SK-N-DZ (cell line): Measurements from ENCODE around the gene LURAP1L.
"Not testable (repeated sequence)": the region's sequence is repeated elsewhere in the genome, so short reads cannot be mapped to it uniquely, and the experiment has no call there.

Source experiments
- DNase-seq: peaks from one replicate; pipeline ENCODE4 v3.0.0-alpha.2; 2015; ENCODE audit warnings: low spot score
- small RNA-seq, 2 experiments: library from RNA; depleted of rRNA; stranded (forward); fragments of <200 nt; gene quantifications; one replicate each; pipeline ENCODE3, GENCODE V24; 2014

The LURAP1L gene

GRCh38 chr9:12856603-12857002 is 81.8 kb downstream of the LURAP1L start:
- no peak for DNase-seq

GRCh38 chr9:12859704-12860251 is 85.0 kb downstream of the LURAP1L start:
- DNase-seq: no peak

- no peak for DNase-seq
Observed at GRCh38 chr9:12860998-12861397, 86.2 kb downstream of the LURAP1L start.

- no peak for DNase-seq
Observed at GRCh38 chr9:12862611-12863410, 88.0 kb downstream of the LURAP1L start.

- peak; percentile 77 for DNase-seq
Observed at GRCh38 chr9:12863618-12864017, 88.8 kb downstream of the LURAP1L start.

- DNase-seq: not testable (repeated sequence)
Observed at GRCh38 chr9:12865380-12865779, 90.6 kb downstream of the LURAP1L start.

Small RNA genes lying within 50 kb of the gene (small RNA-seq; reads per million reads assigned to genes)
- gene RN7SL849P: 0 reads per million in 2 experiments
